Activated gamma-delta T cell (primary cell): Measurements from ENCODE around the gene FKBP6.
"Not testable (repeated sequence)": the region's sequence is repeated elsewhere in the genome, so short reads cannot be mapped to it uniquely, and the experiment has no call there.

Experiments used
- DNase-seq: peaks from one replicate; lab custom pipeline; 2025; lab: John Stamatoyannopoulos, UW

FKBP6 gene

GRCh38 chr7:73358590-73359275 lies 30.8 kb downstream of the FKBP6 start:
- no peak for DNase-seq

GRCh38 chr7:73359306-73359705 lies 31.3 kb downstream of the FKBP6 start:
- no peak for DNase-seq

GRCh38 chr7:73359746-73360375 lies 31.9 kb downstream of the FKBP6 start:
- DNase-seq: no peak

GRCh38 chr7:73360590-73360989 lies 32.6 kb downstream of the FKBP6 start:
- DNase-seq: not testable (repeated sequence)

GRCh38 chr7:73363225-73364005 lies 35.5 kb downstream of the FKBP6 start:
- DNase-seq: no peak

DNA sequence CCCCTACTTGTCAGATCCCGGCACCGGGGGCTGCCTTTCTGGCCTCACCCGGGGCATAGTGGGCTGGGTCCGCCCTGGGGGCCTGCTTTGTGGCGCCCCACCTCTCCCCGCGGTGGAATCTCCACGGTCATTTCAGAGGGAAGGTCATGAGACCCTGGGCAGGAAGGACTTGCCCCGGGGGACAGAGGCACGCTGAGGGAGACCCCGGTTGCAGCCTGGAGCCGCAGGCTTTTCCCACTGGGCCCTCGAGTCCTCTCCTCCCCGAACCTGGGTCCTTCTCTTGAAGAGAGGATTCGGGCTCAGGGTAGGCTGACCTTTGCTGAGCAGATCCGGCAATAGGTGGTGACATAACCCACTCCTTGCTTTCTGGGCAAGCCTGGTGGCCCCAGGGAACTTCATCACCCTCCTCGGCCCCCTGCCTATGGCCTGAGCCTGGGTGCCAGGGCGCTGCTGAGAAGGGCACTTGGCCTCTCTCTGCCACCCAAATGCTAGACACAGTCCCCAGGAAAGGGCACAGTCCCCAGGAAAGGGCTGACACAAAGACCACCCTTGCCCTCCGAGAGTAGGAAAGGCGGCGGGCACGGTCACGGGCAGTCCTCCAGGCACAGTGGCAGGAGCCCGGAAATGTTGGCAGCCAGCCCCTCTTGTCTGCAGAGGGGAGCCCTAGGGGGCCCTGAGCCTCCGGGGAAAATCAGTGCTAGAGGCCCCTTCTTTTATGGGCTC lies 36.2 kb downstream of the FKBP6 start:
- DNase-seq: no peak

- DNase-seq: no peak
These were observed 38.2 kb downstream of the FKBP6 start for GRCh38 chr7:73366127-73366526.

DNA sequence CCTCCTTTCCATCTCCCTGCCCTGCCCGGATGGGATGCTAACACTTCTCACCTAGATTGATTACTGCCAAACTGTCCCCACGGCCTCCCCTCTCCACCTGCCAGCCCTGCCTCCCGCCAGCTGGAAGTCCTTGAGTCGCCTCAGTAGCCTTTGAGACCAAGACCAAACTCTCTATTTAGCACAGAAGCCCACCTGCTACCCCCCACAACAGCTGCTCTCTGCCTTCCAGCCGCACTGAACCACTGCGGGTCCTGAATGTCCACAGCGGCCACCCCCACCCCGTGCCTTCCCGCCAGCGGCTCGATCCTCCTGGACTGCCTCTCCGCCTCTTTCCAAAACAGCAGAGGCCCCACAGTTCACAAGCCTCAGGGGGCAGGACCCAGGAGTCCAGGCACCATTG lies 39.0 kb downstream of the FKBP6 start:
- DNase-seq: no peak

- DNase-seq: no peak
These were observed 41.0 kb downstream of the FKBP6 start for GRCh38 chr7:73369009-73369408.

DNA sequence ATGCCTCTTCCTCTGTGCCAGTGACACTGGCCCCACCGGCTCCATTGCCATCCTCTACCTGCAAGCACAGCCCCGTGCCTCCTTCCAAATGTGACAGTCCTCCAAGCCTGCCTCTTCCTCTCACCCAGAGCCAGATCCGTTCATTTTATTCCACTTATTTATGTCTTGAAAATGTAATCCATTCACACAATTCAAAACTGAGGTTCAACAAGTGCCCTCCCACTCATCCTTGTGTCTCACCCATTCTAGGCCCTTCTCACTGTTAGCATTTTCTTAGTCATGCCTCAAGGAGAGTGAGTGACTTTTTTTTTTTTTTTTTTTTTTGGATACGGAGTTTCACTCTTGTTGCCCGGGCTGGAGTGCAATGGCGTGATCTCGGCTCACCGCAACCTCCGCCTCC lies 41.7 kb downstream of the FKBP6 start:
- DNase-seq: no peak

GRCh38 chr7:73373741-73374140 lies 45.8 kb downstream of the FKBP6 start:
- DNase-seq: no peak

DNA sequence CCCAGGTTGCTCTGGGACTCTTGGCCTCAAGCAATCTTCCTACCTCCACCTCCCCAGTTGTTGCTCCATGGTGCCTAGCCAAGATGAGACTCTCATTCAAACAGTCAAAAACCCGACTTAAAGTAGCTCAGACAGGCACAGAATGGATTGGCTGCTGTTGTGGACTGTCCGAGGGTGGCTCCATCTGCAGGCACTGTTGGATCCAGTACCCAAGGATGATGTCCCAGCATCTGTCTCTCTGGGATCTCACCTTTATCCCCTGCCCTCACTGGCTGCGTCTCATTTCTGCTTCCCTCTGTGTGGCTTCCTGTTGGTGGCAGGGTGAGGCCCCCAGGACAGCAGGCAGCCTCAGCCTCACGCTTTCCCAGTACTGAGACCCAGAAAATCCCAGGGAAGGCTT lies 48.3 kb downstream of the FKBP6 start:
- not testable (repeated sequence) for DNase-seq

DNA sequence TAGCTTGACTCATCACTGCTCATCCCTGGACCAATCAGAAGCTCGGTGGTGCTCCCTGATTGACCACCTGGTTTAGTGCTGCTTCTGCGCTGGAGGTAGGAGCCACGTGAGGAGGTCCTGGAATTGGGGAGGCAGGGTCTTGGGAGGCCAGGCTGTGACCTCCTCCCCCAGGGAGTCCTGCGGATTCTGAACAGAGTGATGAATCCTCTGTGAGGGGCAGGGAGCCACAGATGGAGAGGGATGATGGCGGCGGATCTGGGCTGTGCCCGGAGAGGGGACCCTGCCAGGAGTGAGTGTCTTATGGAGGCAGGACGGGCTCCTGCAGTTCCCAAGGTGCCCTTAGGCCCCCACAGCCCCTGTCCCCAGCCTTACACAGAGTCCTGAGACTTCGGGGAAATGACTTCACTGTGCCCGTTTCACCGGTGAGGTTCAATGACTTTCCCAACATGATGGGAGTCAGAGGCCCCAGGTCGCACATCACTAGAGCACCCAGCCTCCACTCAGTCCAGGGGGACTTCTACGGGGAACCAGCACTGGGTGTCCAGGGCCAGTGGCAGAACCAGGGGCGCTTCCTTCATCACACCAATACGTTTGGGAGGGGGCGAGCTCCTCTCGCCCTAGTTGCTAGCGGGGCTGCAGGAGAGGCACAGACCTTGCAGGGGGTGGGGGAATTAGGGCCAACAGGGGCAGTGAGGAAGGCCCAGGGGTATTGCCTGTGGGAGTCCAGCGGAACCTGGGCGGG lies 48.9 kb downstream of the FKBP6 start:
- DNase-seq: no peak

DNA sequence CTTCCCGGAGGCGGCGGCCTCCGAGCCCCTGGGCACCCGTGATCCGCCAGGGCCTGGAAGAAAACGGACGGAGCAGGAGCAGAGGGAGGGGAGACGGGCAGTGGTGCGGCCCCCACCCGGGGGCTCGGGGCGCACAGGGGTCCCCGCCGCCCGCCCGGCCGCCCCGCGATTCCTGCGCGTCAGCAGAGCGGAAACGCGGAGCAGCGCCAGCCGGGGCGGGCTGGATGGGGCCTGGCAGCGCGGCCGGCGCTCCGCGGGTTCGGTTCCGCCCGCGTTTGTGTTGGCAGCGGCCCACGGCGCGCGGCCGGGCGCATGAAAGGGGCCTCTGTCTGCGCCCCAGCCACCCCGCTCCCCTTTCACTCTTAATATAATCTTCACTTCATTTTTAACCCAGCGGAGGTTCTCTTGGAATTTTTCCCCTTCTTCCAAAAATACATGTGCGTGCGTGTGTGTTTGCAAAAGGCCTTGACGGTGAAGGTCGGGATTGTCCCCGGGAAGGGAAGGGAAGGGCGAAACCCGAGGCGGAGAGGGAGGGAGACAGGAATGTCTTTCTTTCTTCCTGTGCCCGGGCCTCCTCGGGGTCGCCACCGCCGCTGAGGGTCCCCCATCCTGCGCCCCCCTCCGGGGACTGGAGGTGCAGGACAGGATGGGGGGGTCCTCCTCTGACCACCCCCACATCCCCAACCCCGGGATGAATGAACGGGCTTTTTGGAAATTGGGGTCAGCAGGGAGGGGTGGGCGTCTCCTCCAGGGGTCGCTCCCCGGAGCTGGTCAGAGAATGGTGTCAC lies 49.6 kb downstream of the FKBP6 start:
- not testable (repeated sequence) for DNase-seq

DNA sequence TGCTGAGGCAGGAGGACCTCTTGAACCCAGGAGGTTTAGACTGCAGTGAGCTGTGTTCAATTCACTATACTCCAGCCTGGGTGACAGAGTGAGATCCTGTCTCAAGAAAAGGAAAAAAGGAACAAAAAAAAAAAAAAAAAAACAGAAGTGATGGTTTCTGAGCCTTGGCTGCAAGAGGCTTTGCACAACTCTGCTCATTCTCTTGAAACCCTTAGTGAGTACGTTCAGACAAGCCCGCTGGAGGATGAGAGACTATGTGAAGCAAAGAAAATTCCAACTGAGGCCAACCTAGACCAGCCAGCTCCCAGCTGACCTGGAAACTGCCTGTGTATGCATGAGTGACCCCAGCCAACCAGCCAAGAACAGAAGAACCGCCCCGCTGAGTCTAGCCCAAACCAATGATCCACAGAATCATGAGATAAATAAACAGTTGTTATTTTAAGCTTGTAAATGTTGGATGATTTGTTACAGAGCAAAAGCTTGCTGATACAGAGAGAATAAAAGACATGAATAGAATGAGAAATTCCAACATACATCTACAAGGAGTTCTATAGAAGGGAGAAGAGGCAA lies 55.1 kb downstream of the FKBP6 start:
- no peak for DNase-seq

DNA sequence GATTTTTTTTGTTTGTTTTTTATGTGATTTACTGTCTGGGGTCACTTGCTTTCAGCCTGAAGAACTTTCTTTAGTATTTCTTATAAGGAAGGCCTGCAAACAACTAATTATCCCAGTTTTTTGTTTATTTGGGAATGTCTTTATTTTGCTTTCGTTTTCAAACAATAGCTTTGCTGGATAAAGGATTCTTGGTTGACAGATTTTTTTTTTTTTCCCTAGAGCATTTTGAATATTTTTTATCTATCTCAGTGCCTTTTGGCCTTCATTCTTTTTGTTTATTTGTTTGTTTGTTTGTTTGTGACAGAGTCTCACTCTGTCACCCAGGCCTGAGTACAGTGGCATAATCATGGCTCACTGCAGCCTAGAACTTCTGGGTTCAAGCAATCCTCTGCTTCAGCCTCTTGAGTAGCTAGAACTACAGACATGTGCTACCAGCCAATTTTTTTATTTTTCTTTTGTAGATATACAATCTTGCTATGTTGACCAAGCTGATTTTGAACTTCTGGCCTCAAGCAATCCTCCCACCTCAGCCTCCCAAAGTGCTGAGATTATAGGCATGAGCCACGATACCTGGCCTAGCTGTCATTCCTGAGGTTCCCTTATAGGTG lies 59.4 kb downstream of the FKBP6 start:
- DNase-seq: no peak

DNA sequence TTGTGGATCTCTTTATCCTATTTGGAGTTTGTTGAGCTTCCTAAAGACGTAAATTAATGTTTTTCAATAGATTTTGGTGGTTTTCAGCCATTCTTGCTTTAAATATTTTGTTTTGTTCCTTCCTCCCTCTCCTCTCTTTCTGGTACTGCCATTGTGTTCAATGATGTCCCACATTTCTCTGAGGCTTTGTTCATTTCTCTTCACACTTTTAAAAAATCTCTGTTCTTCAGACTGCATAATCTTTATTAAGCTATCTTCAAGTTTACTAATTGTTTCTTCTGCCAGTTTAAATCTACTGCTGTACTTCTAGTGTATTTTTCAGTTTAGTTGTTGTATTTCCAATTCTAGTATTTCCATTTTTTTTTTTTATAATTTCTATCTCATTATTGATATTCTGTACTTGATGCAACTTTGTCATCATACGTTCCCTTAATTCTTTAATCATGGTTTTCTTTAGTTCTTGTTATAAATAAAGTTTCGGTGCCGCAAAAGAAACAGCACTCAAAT lies 60.0 kb downstream of the FKBP6 start:
- DNase-seq: no peak

DNA sequence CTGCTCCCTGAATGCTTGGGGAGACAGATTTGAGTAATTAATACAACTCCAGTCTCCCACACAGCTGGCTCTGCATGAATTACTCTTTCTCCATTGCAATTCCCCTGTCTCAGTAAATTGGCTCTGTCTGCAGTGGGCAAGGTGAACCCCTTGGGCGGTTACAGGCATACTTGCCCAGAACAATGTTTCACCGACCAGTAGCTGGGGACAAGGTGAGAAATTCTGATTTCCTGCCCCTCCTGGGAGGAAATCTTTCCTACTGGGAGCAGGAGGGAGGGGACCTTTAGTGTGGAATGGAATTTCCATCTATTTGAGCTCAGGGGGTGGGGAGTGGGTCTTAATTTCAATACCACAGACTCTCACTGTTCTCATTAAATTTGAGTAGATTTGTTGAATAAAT lies 63.4 kb downstream of the FKBP6 start:
- no peak for DNase-seq

DNA sequence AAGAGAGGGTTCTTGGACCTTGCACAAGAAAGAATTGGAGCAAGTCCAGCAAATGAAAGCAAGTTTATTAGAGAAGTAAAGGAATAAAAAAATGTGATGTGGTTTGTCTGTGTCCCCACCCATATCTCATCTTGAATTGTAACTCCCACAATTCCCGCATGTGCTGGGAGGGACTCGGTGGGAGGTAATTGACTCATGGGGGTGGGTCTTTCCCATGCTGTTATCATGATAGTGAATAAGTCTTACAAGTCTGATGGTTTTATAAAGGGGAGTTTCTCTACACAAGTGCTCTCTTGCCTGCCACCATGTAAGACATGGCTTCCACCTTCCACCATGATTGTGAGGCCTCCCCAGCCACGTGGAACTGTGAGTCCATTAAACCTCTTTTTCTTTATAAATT lies 66.5 kb downstream of the FKBP6 start:
- DNase-seq: no peak
